Subcutaneous abdominal adipose tissue (tissue), 5 donors: ENCODE measurements around the gene LIN28A.
"Not testable (repeated sequence)": the region's sequence is repeated elsewhere in the genome, so short reads cannot be mapped to it uniquely, and the experiment has no call there.

Source experiments
- H3K27ac ChIP-seq: one replicate; pipeline ENCODE4 v1.7.0; 2013; ENCODE audit warnings: low read depth, mild to moderate bottlenecking, inconsistent platforms, low read length, moderate library complexity
- H3K27me3 ChIP-seq, 5 donors: one replicate each; pipeline ENCODE4 v1.7.0; 2013; ENCODE audit warnings: low read length in 5 of 5, inconsistent platforms in 1 of 5; ENCODE audit not compliant: control insufficient read depth in 5 of 5, insufficient read depth in 4 of 5
- H3K36me3 ChIP-seq, 5 donors: one replicate each; pipeline ENCODE4 v1.7.0; 2013; ENCODE audit warnings: low read length in 5 of 5; ENCODE audit not compliant: control insufficient read depth in 5 of 5, insufficient read depth in 5 of 5
- H3K4me1 ChIP-seq, 5 donors: one replicate each; pipeline ENCODE4 v1.7.0; 2013; ENCODE audit warnings: low read length in 5 of 5, mild to moderate bottlenecking in 3 of 5, moderate library complexity in 1 of 5; ENCODE audit not compliant: control insufficient read depth in 5 of 5, insufficient read depth in 5 of 5
- H3K4me3 ChIP-seq, 5 donors: one replicate each; pipeline ENCODE4 v1.7.0; 2013; ENCODE audit warnings: low read length in 5 of 5, low read depth in 1 of 5
- H3K9ac ChIP-seq, 5 donors: one replicate each; pipeline ENCODE4 v1.7.0; 2013; ENCODE audit warnings: low read length in 5 of 5, mild to moderate bottlenecking in 4 of 5, moderate library complexity in 3 of 5
- H3K9me3 ChIP-seq, 5 donors: one replicate each; pipeline ENCODE4 v1.7.0; 2013; ENCODE audit warnings: low read length in 5 of 5; ENCODE audit not compliant: control insufficient read depth in 5 of 5
- donor health status: healthy.
- donor health status: healthy.
- donor health status: healthy.
- donor health status: healthy.
- donor health status: healthy.

The LIN28A gene

DNA sequence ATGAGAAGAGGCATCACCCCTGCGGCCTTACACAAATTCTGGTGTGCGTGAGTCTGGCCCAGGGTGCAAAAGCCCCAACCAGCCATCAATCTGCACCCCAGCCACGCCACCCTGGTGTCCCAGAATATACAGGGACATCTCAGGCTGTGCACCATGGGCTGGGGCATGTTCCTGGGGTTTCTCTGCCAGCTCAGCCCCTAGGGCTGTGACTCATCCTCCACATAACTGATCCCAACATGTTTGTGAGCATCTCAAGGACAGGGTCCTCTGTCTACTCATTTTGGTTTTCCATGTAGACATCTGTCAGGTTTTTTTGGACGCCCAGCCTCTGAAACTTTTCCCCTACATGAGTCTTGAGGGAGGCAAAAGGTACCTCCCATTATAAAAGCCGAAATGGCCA lies 38.6 kb upstream of the LIN28A start:
- Histone ChIP-seq H3K36me3 (no peaks in the 10 kb centered on the region), H3K4me3 (no peak overlapping the region), H3K9ac (no peak overlapping the region), H3K4me1 (no peaks in the 10 kb centered on the region), H3K27me3 (peaks cover 0 to 12% (median 6%) of the 10 kb centered on the region in 5 donors), H3K27ac (no peak overlapping the region), H3K9me3 (no peaks in the 10 kb centered on the region)

DNA sequence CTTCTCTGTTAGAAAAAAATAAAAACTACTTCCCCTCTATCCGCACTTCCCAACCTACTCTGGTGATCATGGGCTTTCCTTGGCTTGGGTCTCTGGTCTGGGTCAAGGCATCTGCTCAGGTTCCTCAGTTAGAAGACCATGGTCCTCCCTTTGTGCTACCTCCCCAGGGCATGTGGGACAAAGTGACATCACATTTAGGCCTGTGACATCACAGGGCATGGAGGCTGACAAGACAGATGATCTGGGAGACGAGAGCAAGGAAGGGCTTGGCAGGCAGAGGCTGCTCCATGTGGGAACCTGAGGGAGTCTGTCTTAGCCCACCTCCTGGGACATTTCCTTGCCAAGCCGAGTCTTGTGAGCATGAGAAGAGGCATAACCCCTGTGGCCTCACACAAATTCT lies 38.0 kb upstream of the LIN28A start, which contains the start of gene ZNF683:
ZNF683 (minus strand) TSS at position 140 of the 400 bp plus-strand sequence. CDS start 4,179 bp downstream, outside the sequence.
- not testable (repeated sequence) for H3K9ac ChIP-seq, H3K27ac ChIP-seq, H3K4me1 ChIP-seq, H3K36me3 ChIP-seq, H3K4me3 ChIP-seq, H3K27me3 ChIP-seq, H3K9me3 ChIP-seq

DNA sequence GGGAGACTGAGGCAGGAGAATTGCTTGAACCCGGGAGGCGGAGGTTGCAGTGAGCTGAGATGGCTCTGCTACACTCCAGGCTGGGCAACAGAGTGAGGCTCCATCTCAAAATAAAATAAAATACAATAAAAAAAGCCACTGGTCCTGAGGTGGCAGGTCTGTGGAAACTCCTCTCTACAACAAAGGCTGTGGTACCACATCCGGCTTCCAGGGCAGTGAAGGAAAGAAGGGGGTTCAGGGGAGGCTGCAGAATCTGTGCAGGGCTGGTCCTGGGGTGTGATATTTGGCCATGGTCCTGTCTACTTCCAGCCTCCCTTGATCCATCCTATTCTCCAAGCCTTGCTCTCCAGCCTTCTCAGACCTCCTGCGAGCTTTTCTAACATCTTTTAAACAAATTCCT lies 37.3 kb upstream of the LIN28A start:
- no peak overlapping the region for H3K27ac ChIP-seq
- peaks cover 0 to 3% (median 0%) of the 10 kb centered on the region in 5 donors for H3K4me1 ChIP-seq
- no peak overlapping the region for H3K4me3 ChIP-seq
- no peaks in the 10 kb centered on the region for H3K9me3 ChIP-seq
- no peaks in the 10 kb centered on the region for H3K36me3 ChIP-seq
- peaks cover 0 to 8% (median 3%) of the 10 kb centered on the region in 5 donors for H3K27me3 ChIP-seq
- no peak overlapping the region for H3K9ac ChIP-seq

DNA sequence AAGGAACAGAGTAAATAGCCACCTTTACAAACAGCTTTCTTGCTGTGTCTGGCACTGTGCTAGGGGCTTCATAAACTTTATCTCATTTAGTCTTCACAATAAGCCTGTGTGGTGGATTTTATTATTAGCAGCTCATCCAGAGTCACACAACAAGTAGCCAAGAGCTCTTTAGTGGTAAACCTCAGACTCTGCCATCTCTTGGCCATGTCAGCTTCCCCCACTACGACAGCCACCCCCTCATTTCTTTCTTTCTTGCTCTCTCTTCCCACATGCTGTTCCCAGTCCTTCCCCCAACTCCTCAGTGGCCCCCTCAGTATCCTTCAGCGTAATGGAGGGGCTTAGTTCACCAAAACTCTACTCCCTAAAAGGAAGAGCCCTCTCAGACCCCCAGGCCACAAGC lies 36.8 kb upstream of the LIN28A start:
- Histone ChIP-seq H3K4me1 (peaks cover 0 to 7% (median 0%) of the 10 kb centered on the region in 5 donors), H3K27me3 (peaks cover 0 to 10% (median 2%) of the 10 kb centered on the region in 5 donors), H3K36me3 (no peaks in the 10 kb centered on the region), H3K27ac (no peak overlapping the region), H3K9me3 (no peaks in the 10 kb centered on the region), H3K4me3 (no peak overlapping the region), H3K9ac (no peak overlapping the region)

DNA sequence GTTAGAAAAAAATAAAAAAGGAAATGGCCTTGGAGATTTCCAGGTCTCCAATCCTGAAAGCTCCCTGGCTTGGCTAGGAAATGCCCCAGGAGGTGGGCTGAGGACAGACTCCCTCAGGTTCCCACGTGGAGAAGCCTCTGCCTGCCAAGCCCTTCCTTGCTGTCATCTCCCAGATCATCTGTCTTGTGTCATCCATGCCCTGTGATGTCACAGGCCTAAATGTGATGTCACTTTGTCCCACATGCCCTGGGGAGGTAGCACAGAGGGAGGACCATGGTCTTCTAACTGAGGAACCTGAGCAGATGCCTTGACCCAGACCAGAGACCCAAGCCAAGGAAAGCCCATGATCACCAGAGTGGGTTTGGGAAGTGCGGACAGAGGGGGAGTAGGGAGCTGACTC lies 36.3 kb upstream of the LIN28A start:
- not testable (repeated sequence) for H3K9ac ChIP-seq, H3K4me3 ChIP-seq, H3K4me1 ChIP-seq, H3K27ac ChIP-seq, H3K9me3 ChIP-seq, H3K36me3 ChIP-seq
- H3K27me3 ChIP-seq = peaks cover 0 to 10% (median 2%) of the 10 kb centered on the region in 5 donors

DNA sequence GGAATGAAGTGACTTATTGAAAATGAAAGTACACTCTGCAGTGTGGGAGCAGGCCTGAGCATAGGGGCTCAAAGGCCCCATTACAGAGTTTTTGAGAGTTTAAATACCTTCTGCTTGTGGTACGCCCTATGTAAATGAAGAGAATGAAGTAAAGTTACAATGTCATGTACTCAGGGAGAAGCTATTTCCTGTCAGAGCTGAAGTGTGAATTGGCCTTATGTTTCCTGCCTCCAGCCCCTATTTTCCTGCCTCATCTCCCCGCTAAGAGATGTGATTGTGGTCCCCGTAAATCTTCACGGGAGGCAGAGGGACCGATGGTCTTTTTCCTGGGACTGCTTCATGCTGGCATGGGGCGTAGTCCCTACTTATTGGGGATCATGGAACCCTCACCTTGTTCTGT lies 35.5 kb upstream of the LIN28A start:
- Histone ChIP-seq H3K27me3 (peaks cover 0 to 9% (median 2%) of the 10 kb centered on the region in 5 donors), H3K27ac (no peak overlapping the region)

DNA sequence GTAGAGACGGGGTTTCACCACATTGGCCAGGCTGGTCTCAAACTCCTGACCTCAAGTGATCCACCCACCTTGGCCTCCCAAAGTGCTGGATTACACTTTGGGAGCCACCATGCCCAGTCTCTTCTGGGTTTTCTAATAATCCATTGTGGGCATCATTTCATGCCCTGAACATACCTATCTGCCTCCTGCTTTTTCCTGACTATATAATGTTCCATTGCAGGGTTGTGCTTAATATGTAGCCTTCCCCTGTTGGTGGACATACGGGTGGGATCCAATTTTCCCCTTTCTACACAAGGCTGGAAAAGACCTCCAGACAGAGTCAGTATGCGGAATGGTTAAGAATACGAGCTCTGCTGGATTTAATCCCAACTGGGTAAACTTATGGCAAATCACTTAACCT lies 34.6 kb upstream of the LIN28A start:
- H3K9me3 ChIP-seq = no peaks in the 10 kb centered on the region

More for the DNA sequence above, 35.5 kb upstream of the LIN28A start:
- peaks cover 0 to 7% (median 0%) of the 10 kb centered on the region in 5 donors for H3K4me1 ChIP-seq
- no peak overlapping the region for H3K9ac ChIP-seq
- H3K4me3 ChIP-seq = no peak overlapping the region
- no peaks in the 10 kb centered on the region for H3K36me3 ChIP-seq
- H3K9me3 ChIP-seq = no peaks in the 10 kb centered on the region

DNA sequence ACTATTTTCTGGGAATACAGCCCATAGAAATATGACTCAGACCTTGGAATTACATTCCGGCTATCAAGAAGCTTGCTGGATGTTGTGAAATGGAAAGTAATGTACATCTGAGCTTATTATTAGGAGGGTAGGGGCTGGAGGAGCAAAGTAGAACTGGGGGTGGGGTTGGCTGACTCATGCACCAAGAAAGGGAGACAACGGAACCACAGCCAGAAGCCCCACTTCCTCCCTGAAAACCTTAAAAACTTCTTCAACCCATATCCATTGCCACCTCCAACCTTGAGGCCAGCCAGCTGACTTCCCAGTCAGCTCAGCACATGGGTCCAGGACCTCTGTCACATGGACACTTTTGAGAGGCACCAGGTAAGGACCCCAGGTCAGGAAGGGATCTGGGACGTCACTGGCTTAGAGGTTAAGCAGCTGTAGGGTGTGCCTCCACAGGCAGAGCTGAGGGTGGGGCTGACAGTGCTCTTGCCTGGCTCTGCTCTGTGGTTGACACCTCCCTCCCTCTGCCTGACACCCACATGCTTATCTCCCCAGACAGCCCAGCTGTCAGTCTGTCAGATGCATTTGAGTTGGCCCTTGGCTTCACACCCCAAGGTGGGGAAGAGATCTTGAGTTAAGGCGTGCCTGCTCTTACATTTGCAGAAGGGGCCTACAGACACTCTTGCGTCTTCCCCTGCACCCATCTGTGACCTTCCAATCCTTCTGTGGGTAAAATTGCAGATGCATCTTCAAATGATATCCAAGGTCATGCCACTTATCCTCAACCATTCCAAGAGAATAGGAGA lies 32.3 kb upstream of the LIN28A start:
- Histone ChIP-seq H3K36me3 (no peaks in the 10 kb centered on the region), H3K4me3 (no peak overlapping the region), H3K9me3 (no peaks in the 10 kb centered on the region), H3K27ac (no peak overlapping the region), H3K27me3 (peaks cover 0 to 4% (median 2%) of the 10 kb centered on the region in 5 donors), H3K4me1 (peaks cover 0 to 7% (median 0%) of the 10 kb centered on the region in 5 donors), H3K9ac (no peak overlapping the region)

More for the DNA sequence above, 34.6 kb upstream of the LIN28A start:
- no peaks in the 10 kb centered on the region for H3K36me3 ChIP-seq
- H3K9ac ChIP-seq = no peak overlapping the region
- H3K4me1 ChIP-seq = peaks cover 0 to 7% (median 0%) of the 10 kb centered on the region in 5 donors
- H3K4me3 ChIP-seq = no peak overlapping the region
- H3K27ac ChIP-seq = no peak overlapping the region
- H3K27me3 ChIP-seq = peaks cover 0 to 4% (median 0%) of the 10 kb centered on the region in 5 donors

DNA sequence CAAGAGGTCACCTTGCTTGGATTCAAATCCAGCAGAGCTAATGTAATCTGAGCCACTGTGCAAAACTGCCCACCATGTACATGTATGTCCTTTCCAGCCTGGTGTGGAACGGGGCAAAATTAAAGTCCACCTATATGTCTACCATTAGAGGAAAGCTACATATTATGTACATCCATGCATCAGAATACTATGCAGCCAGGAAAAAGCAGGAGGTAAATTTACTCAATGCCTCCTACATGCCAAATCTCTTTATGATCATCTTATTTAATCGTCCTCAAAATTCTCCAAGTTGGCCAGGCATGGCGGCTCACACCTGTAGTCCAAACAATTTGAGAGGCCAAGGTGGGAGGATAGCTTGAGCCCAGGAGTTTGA lies 31.8 kb upstream of the LIN28A start:
- peaks cover 0 to 7% (median 0%) of the 10 kb centered on the region in 5 donors for H3K4me1 ChIP-seq
- no peak overlapping the region for H3K4me3 ChIP-seq
- H3K27ac ChIP-seq = no peak overlapping the region

DNA sequence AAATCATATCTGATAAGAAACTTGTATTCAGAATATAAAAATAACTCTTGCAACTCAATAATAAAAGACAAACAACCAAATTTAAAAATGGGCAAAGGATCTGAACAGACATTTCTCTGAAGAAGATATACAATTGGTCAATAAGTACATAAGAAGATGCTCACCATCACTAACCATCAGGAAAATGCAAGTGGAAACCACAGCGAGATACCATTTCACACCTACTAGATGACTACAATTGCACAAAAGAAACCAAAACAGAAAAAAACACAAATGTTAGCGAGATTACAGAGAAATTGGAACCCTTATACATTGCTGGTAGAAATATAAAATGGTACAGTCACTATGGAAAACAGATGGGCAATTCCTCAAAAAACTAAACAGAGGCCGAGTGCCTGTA lies 26.5 kb upstream of the LIN28A start:
- Histone ChIP-seq H3K4me3 (no peak overlapping the region), H3K9ac (no peak overlapping the region)

More for the DNA sequence above, 31.8 kb upstream of the LIN28A start:
- Histone ChIP-seq H3K9me3 (no peaks in the 10 kb centered on the region), H3K36me3 (no peaks in the 10 kb centered on the region), H3K27me3 (peaks cover 0 to 4% (median 2%) of the 10 kb centered on the region in 5 donors), H3K9ac (no peak overlapping the region)

More for the DNA sequence above, 26.5 kb upstream of the LIN28A start:
- no peaks in the 10 kb centered on the region for H3K9me3 ChIP-seq
- no peaks in the 10 kb centered on the region for H3K36me3 ChIP-seq
- H3K27ac ChIP-seq = no peak overlapping the region
- no peaks in the 10 kb centered on the region for H3K4me1 ChIP-seq
- peaks cover 0 to 6% (median 0%) of the 10 kb centered on the region in 5 donors for H3K27me3 ChIP-seq
